DOHH2 (cell line): ENCODE measurements around the gene TUB.

Source experiments
- H3F3A ChIP-seq: fragments of 200-600 bp; sonication (generic), shearing (Covaris generic); 2 replicates; pipeline ENCODE4 v1.6.0; 2016; ENCODE audit warnings: antibody characterized with exemption, mild to moderate bottlenecking; ENCODE audit not compliant: control insufficient read depth, insufficient read depth
- H3K27ac ChIP-seq: fragments of 200-600 bp; sonication (generic); 2 replicates; pipeline ENCODE4 v1.5.1; 2014; ENCODE audit warnings: low read depth, mild to moderate bottlenecking, low read length, moderate library complexity
- H3K27me3 ChIP-seq: fragments of 200-600 bp; sonication (generic); 2 replicates; pipeline ENCODE4 v1.6.1; 2014; ENCODE audit warnings: mild to moderate bottlenecking, low read length, mixed read lengths; ENCODE audit not compliant: control insufficient read depth
- H3K36me3 ChIP-seq: fragments of 200-600 bp; sonication (generic); 2 replicates; pipeline ENCODE4 v1.6.1; 2014; ENCODE audit warnings: mild to moderate bottlenecking, low read length, moderate library complexity, mixed read lengths; ENCODE audit not compliant: control insufficient read depth
- H3K4me1 ChIP-seq: fragments of 200-600 bp; sonication (generic); 2 replicates; pipeline ENCODE4 v1.6.1; 2014; ENCODE audit warnings: mild to moderate bottlenecking, low read length, mixed read lengths; ENCODE audit not compliant: control insufficient read depth
- H3K4me2 ChIP-seq: fragments of 200-600 bp; sonication (generic); 2 replicates; pipeline ENCODE4 v1.6.0; 2014; ENCODE audit warnings: mild to moderate bottlenecking, low read length, moderate library complexity
- H3K4me3 ChIP-seq: fragments of 200-600 bp; sonication (generic); 2 replicates; pipeline ENCODE4 v1.5.1; 2014; ENCODE audit warnings: mild to moderate bottlenecking, low read length, mixed read lengths
- H3K79me2 ChIP-seq: fragments of 200-600 bp; sonication (generic); 2 replicates; pipeline ENCODE4 v1.6.1; 2014; ENCODE audit warnings: mild to moderate bottlenecking, low read length, mixed read lengths; ENCODE audit not compliant: control insufficient read depth
- H3K9me2 ChIP-seq: fragments of 200-600 bp; sonication (generic); replicated peaks from 2 replicates; pipeline ENCODE4 v1.6.1; 2014; ENCODE audit warnings: mild to moderate bottlenecking, low read length, mixed read lengths; ENCODE audit not compliant: control insufficient read depth
- H3K9me3 ChIP-seq: fragments of 200-600 bp; sonication (generic); 2 replicates; pipeline ENCODE4 v1.6.1; 2014; ENCODE audit warnings: antibody characterized with exemption, low read length, mixed read lengths; ENCODE audit not compliant: control insufficient read depth, insufficient read depth
- H4K20me1 ChIP-seq: fragments of 200-600 bp; sonication (generic); 2 replicates; pipeline ENCODE4 v1.6.0; 2014; ENCODE audit warnings: low read depth, mild to moderate bottlenecking, antibody characterized with exemption, low read length, moderate library complexity; ENCODE audit not compliant: control insufficient read depth, insufficient read depth
- CTCF ChIP-seq: fragments of 200-600 bp; sonication (generic); IDR thresholded peaks from one replicate; pipeline ENCODE4 v1.5.1; 2014; ENCODE audit warnings: antibody characterized with exemption, mild to moderate bottlenecking, low read depth, low read length; ENCODE audit not compliant: poor library complexity, severe bottlenecking
- EZH2phosphoT487 ChIP-seq: fragments of 200-600 bp; sonication (generic); IDR thresholded peaks from 2 replicates; pipeline ENCODE4 v1.6.1; 2017; ENCODE audit warnings: borderline replicate concordance, mild to moderate bottlenecking, antibody characterized with exemption, low read length, moderate library complexity, mixed read lengths

TUB gene

GRCh38 chr11:8080674-8081590 lies at the start of gene TUB:
Gene TUB, plus strand, starts transcription at chr11:8081211. Its CDS starts 300 bp downstream, at chr11:8081511.
- Histone ChIP-seq H3K4me1 (no peaks in the 10 kb centered on the region), H3F3A (no peaks in the 10 kb centered on the region), H3K79me2 (no peaks in the 10 kb centered on the region), H3K36me3 (no peaks in the 10 kb centered on the region), H3K9me3 (no peaks in the 10 kb centered on the region), H3K4me3 (no peak within 1 kb of the TSS), H3K27ac (no peak within 1 kb of the TSS), H4K20me1 (no peaks in the 10 kb centered on the region), H3K4me2 (no peak within 1 kb of the TSS), H3K27me3 (peaks cover 12% of the 10 kb centered on the region; the same call in 1 of the 2 replicates), H3K9me2 (no peaks in the 10 kb centered on the region)
- TF ChIP-seq EZH2phosphoT487 (no peak), CTCF (no peak)

GRCh38 chr11:8031248-8032115 lies 49.5 kb upstream of the TUB start:
- Histone ChIP-seq H3K9me3 (no peaks in the 10 kb centered on the region), H3K79me2 (no peaks in the 10 kb centered on the region), H3K4me2 (no peak overlapping the region), H3K27me3 (peaks cover 20% of the 10 kb centered on the region), H3K4me3 (no peak overlapping the region), H3K4me1 (no peaks in the 10 kb centered on the region), H4K20me1 (no peaks in the 10 kb centered on the region), H3F3A (no peaks in the 10 kb centered on the region), H3K27ac (no peak overlapping the region), H3K9me2 (no peaks in the 10 kb centered on the region), H3K36me3 (no peaks in the 10 kb centered on the region)
- TF ChIP-seq CTCF (no peak), EZH2phosphoT487 (no peak)

- H3F3A ChIP-seq, result no peaks in the 10 kb centered on the region
- H3K4me1 ChIP-seq, result no peaks in the 10 kb centered on the region
- no peak overlapping the region for H3K27ac ChIP-seq
- no peaks in the 10 kb centered on the region for H3K9me2 ChIP-seq
- no peaks in the 10 kb centered on the region for H3K9me3 ChIP-seq
- H3K4me3 ChIP-seq, result no peak overlapping the region
- no peaks in the 10 kb centered on the region for H3K79me2 ChIP-seq
- H3K27me3 ChIP-seq, result peaks cover 15% of the 10 kb centered on the region
- H3K36me3 ChIP-seq, result no peaks in the 10 kb centered on the region
- TF ChIP-seq CTCF (no peak), EZH2phosphoT487 (no peak)
- no peak overlapping the region for H3K4me2 ChIP-seq
- H4K20me1 ChIP-seq, result no peaks in the 10 kb centered on the region
Observed at GRCh38 chr11:8032122-8032521, 48.9 kb upstream of the TUB start.
